Astrocyte (in vitro differentiated cells and primary cell): ENCODE data around the gene CDKAL1. TPM values are rescaled to one million over a fixed set of nuclear protein-coding genes. Genes with fewer than 3 reads are reported as not detected.

Source experiments
- DNase-seq: peaks from one replicate; pipeline ENCODE4 v3.0.0-alpha.2; 2010; ENCODE audit warnings: low read depth
- FAIRE-seq: peaks from 2 replicates; lab custom pipeline; 2011; peaks lifted over from hg19 to GRCh38; lab: Jason Lieb, UNC
- H2AFZ ChIP-seq: 2 replicates; pipeline ENCODE4 v1.6.0; 2012; ENCODE audit warnings: low read depth, low read length, inconsistent platforms
- H3K27ac ChIP-seq: 2 replicates; pipeline ENCODE4 v1.5.1; 2011; ENCODE audit warnings: low read depth, low read length, inconsistent platforms
- H3K27me3 ChIP-seq: 2 replicates; pipeline ENCODE4 v1.6.0; 2011; ENCODE audit warnings: low read length, inconsistent platforms; ENCODE audit not compliant: insufficient read depth
- H3K36me3 ChIP-seq: 2 replicates; pipeline ENCODE4 v1.5.1; 2011; ENCODE audit warnings: low read length, inconsistent platforms; ENCODE audit not compliant: insufficient read depth
- H3K4me1 ChIP-seq: 2 replicates; pipeline ENCODE4 v1.5.1; 2011; ENCODE audit warnings: low read length, inconsistent platforms; ENCODE audit not compliant: insufficient read depth
- H3K4me2 ChIP-seq: 2 replicates; pipeline ENCODE4 v1.6.0; 2012; ENCODE audit warnings: low read length, inconsistent platforms
- H3K4me3 ChIP-seq: 2 replicates; pipeline ENCODE4 v1.5.1; 2011; ENCODE audit warnings: low read depth, mild to moderate bottlenecking, low read length, inconsistent platforms; ENCODE audit not compliant: insufficient read depth
- H3K79me2 ChIP-seq: 2 replicates; pipeline ENCODE4 v1.6.0; 2012; ENCODE audit warnings: mild to moderate bottlenecking, low read length, inconsistent platforms; ENCODE audit not compliant: insufficient read depth
- H3K9ac ChIP-seq: 2 replicates; pipeline ENCODE4 v1.6.0; 2012; ENCODE audit warnings: mild to moderate bottlenecking, low read length, inconsistent platforms
- H3K9me3 ChIP-seq: 2 replicates; pipeline ENCODE4 v1.5.1; 2012; ENCODE audit warnings: low read depth, mild to moderate bottlenecking, low read length, inconsistent platforms; ENCODE audit not compliant: insufficient read depth
- H4K20me1 ChIP-seq: 2 replicates; pipeline ENCODE4 v1.6.0; 2012; ENCODE audit warnings: low read length, inconsistent platforms; ENCODE audit not compliant: insufficient read depth
- H3K27ac Mint-ChIP-seq: one replicate; pipeline ENCODE4 v1.8.0; 2021; ENCODE audit warnings: mild to moderate bottlenecking, mixed read lengths; ENCODE audit not compliant: unreplicated experiment
- H3K27me3 Mint-ChIP-seq: one replicate; pipeline ENCODE4 v1.8.0; 2021; ENCODE audit warnings: low read depth, mixed read lengths; ENCODE audit not compliant: unreplicated experiment
- H3K36me3 Mint-ChIP-seq: one replicate; pipeline ENCODE4 v1.8.0; 2021; ENCODE audit warnings: low read depth, mixed read lengths; ENCODE audit not compliant: unreplicated experiment
- H3K4me1 Mint-ChIP-seq: one replicate; pipeline ENCODE4 v1.8.0; 2021; ENCODE audit warnings: low read depth, mixed read lengths; ENCODE audit not compliant: unreplicated experiment
- H3K4me3 Mint-ChIP-seq: one replicate; pipeline ENCODE4 v1.8.0; 2021; ENCODE audit warnings: mild to moderate bottlenecking, moderate library complexity, mixed read lengths; ENCODE audit not compliant: unreplicated experiment
- H3K9me3 Mint-ChIP-seq: one replicate; pipeline ENCODE4 v1.8.0; 2021; ENCODE audit warnings: mild to moderate bottlenecking, mixed read lengths; ENCODE audit not compliant: unreplicated experiment
- CTCF ChIP-seq: IDR thresholded peaks from 2 replicates; pipeline ENCODE4 v1.5.1; 2011; ENCODE audit warnings: low read depth, mild to moderate bottlenecking, inconsistent platforms, low read length, moderate library complexity; ENCODE audit not compliant: insufficient read depth
- EZH2 ChIP-seq: IDR thresholded peaks from 2 replicates; pipeline ENCODE4 v1.6.1; 2012; ENCODE audit warnings: mild to moderate bottlenecking, low read length, inconsistent platforms; ENCODE audit not compliant: insufficient read depth
- total RNA-seq: library from RNA; stranded (reverse); gene quantifications from 2 replicates; pipeline ENCODE4 v1.2.1, GENCODE V29; 2021

CDKAL1 gene
- total RNA-seq, 1 donor from 2014 or later = 13.7 TPM

- H3K9me3 Mint-ChIP-seq = no peaks in the 10 kb centered on the region
- Histone ChIP-seq H3K27ac (no peak overlapping the region), H3K4me3 (no peak overlapping the region), H3K27me3 (no peaks in the 10 kb centered on the region), H3K36me3 (no peaks in the 10 kb centered on the region), H2AFZ (no peak overlapping the region), H3K4me1 (no peaks in the 10 kb centered on the region), H3K9ac (no peak overlapping the region), H3K9me3 (no peaks in the 10 kb centered on the region), H3K79me2 (no peaks in the 10 kb centered on the region), H4K20me1 (no peaks in the 10 kb centered on the region), H3K4me2 (no peak overlapping the region)
- H3K36me3 Mint-ChIP-seq = no peaks in the 10 kb centered on the region
- no peaks in the 10 kb centered on the region for H3K27me3 Mint-ChIP-seq
- peak; percentile 12 for DNase-seq
- H3K4me3 Mint-ChIP-seq = no peak overlapping the region
- H3K27ac Mint-ChIP-seq = no peak overlapping the region
- TF ChIP-seq CTCF (no peak), EZH2 (no peak)
- H3K4me1 Mint-ChIP-seq = peaks cover 5% of the 10 kb centered on the region
- FAIRE-seq = no peak
Measured at GRCh38 chr6:21084656-21085055, 550.4 kb downstream of the CDKAL1 start.

GRCh38 chr6:21085211-21085610 is 551.0 kb downstream of the CDKAL1 start:
- Histone ChIP-seq H3K4me2 (no peak overlapping the region), H3K36me3 (no peaks in the 10 kb centered on the region), H2AFZ (no peak overlapping the region), H3K9ac (no peak overlapping the region), H4K20me1 (no peaks in the 10 kb centered on the region), H3K27ac (no peak overlapping the region), H3K9me3 (no peaks in the 10 kb centered on the region), H3K79me2 (no peaks in the 10 kb centered on the region), H3K4me1 (no peaks in the 10 kb centered on the region), H3K27me3 (no peaks in the 10 kb centered on the region), H3K4me3 (no peak overlapping the region)
- no peaks in the 10 kb centered on the region for H3K36me3 Mint-ChIP-seq
- H3K4me1 Mint-ChIP-seq = peaks cover 2% of the 10 kb centered on the region
- no peaks in the 10 kb centered on the region for H3K9me3 Mint-ChIP-seq
- no peak overlapping the region for H3K4me3 Mint-ChIP-seq
- DNase-seq (no peak), FAIRE-seq (no peak)
- no peaks in the 10 kb centered on the region for H3K27me3 Mint-ChIP-seq
- TF ChIP-seq CTCF = no peak
- TF ChIP-seq EZH2 = no peak
- H3K27ac Mint-ChIP-seq = no peak overlapping the region

GRCh38 chr6:21085643-21086042 is 551.4 kb downstream of the CDKAL1 start:
- no peaks in the 10 kb centered on the region for H3K4me1 Mint-ChIP-seq
- H3K4me3 Mint-ChIP-seq = no peak overlapping the region
- H3K4me3 ChIP-seq = no peak overlapping the region
- FAIRE-seq (no peak), DNase-seq (no peak)
- H3K9me3 Mint-ChIP-seq = no peaks in the 10 kb centered on the region
- H3K4me2 ChIP-seq = no peak overlapping the region
- no peak overlapping the region for H3K27ac Mint-ChIP-seq
- no peaks in the 10 kb centered on the region for H4K20me1 ChIP-seq
- H3K36me3 Mint-ChIP-seq = no peaks in the 10 kb centered on the region
- H3K9ac ChIP-seq = no peak overlapping the region
- H3K79me2 ChIP-seq = no peaks in the 10 kb centered on the region
- H3K27me3 ChIP-seq = no peaks in the 10 kb centered on the region
- no peak overlapping the region for H2AFZ ChIP-seq
- no peaks in the 10 kb centered on the region for H3K36me3 ChIP-seq
- TF ChIP-seq EZH2 (no peak), CTCF (no peak)
- no peak overlapping the region for H3K27ac ChIP-seq
- H3K9me3 ChIP-seq = no peaks in the 10 kb centered on the region
- H3K4me1 ChIP-seq = no peaks in the 10 kb centered on the region
- H3K27me3 Mint-ChIP-seq = no peaks in the 10 kb centered on the region
